ENCODE data around the gene STK39.

GRCh38 chr2:168120310-168120709 is 127.1 kb downstream of the STK39 start:
- no peak for TF ChIP-seq POLR2A (IDR thresholded peaks at IDR 0.05)
- TF ChIP-seq CTCF (IDR thresholded peaks at IDR 0.05) = no peak
- no peak for TF ChIP-seq POLR2AphosphoS5 (IDR thresholded peaks at IDR 0.05)
